Activated naive CD4-positive, alpha-beta T cell (primary cell): ENCODE measurements around the gene TENT5C.

Experiments
- DNase-seq, 4 experiments: peaks; one replicate each; lab custom pipeline; 2025; lab: John Stamatoyannopoulos, UW

Gene TENT5C

GRCh38 chr1:117636637-117637425 is 31.0 kb downstream of the TENT5C start:
- DNase-seq = no peak

GRCh38 chr1:117638141-117638540 is 32.3 kb downstream of the TENT5C start:
- no peak for DNase-seq

- no peak for DNase-seq
These were observed 32.9 kb downstream of the TENT5C start for GRCh38 chr1:117638759-117639158.

- no peak for DNase-seq
These were observed 33.9 kb downstream of the TENT5C start for GRCh38 chr1:117639741-117640140.

- DNase-seq = no peak
These were observed 35.7 kb downstream of the TENT5C start for GRCh38 chr1:117641536-117641935.

GRCh38 chr1:117642963-117643362 is 37.1 kb downstream of the TENT5C start:
- no peak for DNase-seq

GRCh38 chr1:117643601-117644000 is 37.8 kb downstream of the TENT5C start:
- no peak for DNase-seq

- no peak for DNase-seq
These were observed 39.0 kb downstream of the TENT5C start for GRCh38 chr1:117644696-117645311.

- no peak for DNase-seq
These were observed 39.5 kb downstream of the TENT5C start for GRCh38 chr1:117645343-117645742.

GRCh38 chr1:117646007-117646811 is 40.4 kb downstream of the TENT5C start:
- DNase-seq = no peak

GRCh38 chr1:117646956-117647355 is 41.1 kb downstream of the TENT5C start:
- DNase-seq = no peak

GRCh38 chr1:117648015-117648414 is 42.2 kb downstream of the TENT5C start:
- DNase-seq = no peak

GRCh38 chr1:117650840-117651568 is 45.2 kb downstream of the TENT5C start:
- DNase-seq = no peak

GRCh38 chr1:117651616-117652015 is 45.8 kb downstream of the TENT5C start:
- DNase-seq = no peak

- DNase-seq = no peak
These were observed 46.6 kb downstream of the TENT5C start for GRCh38 chr1:117652421-117652820.

GRCh38 chr1:117653195-117653594 is 47.3 kb downstream of the TENT5C start:
- no peak for DNase-seq

- DNase-seq = no peak
These were observed 48.1 kb downstream of the TENT5C start for GRCh38 chr1:117653732-117654492.

GRCh38 chr1:117654493-117655219 is 48.8 kb downstream of the TENT5C start:
- DNase-seq = no peak

GRCh38 chr1:117655220-117655577 is 49.4 kb downstream of the TENT5C start:
- DNase-seq = no peak

- DNase-seq = peak; percentile 18 to 62 (median 35)
These were observed 50.4 kb downstream of the TENT5C start for GRCh38 chr1:117656202-117656641.

- no peak for DNase-seq
These were observed 51.2 kb downstream of the TENT5C start for GRCh38 chr1:117657031-117657430.
